Stimulated activated effector memory CD8-positive, alpha-beta T cell treated with anti-CD3 and anti-CD28 coated beads, Interleukin-12 subunit alpha, Interleukin-12 subunit beta, amount 100 ng/mL, for 72 hours (primary cell): ENCODE data around the gene ATP2B3.
"Not testable (repeated sequence)": the region's sequence is repeated elsewhere in the genome, so short reads cannot be mapped to it uniquely, and the experiment has no call there.

Source experiments
- ATAC-seq: fragments of 150-1000 bp; cut with Tn5 transposase; 2 replicates; pipeline ENCODE4 v1.10.0; 2021
- DNase-seq, 2 donors: peaks; one replicate each; pipeline ENCODE4 v3.0.0; 2021 to 2022; ENCODE audit warnings: low spot score in 2 of 2
- H3K27ac Mint-ChIP-seq: one replicate; pipeline ENCODE4 v1.8.0; 2022; ENCODE audit warnings: mild to moderate bottlenecking, mixed read lengths
- H3K36me3 Mint-ChIP-seq: one replicate; pipeline ENCODE4 v1.8.0; 2022; ENCODE audit warnings: mild to moderate bottlenecking, mixed read lengths
- H3K4me1 Mint-ChIP-seq: one replicate; pipeline ENCODE4 v1.8.0; 2022; ENCODE audit warnings: mixed read lengths
- H3K4me3 Mint-ChIP-seq: one replicate; pipeline ENCODE4 v1.8.0; 2022; ENCODE audit warnings: mild to moderate bottlenecking, mixed read lengths
- H3K9me3 Mint-ChIP-seq: one replicate; pipeline ENCODE4 v1.8.0; 2022; ENCODE audit warnings: mixed read lengths

ATP2B3 gene

DNA sequence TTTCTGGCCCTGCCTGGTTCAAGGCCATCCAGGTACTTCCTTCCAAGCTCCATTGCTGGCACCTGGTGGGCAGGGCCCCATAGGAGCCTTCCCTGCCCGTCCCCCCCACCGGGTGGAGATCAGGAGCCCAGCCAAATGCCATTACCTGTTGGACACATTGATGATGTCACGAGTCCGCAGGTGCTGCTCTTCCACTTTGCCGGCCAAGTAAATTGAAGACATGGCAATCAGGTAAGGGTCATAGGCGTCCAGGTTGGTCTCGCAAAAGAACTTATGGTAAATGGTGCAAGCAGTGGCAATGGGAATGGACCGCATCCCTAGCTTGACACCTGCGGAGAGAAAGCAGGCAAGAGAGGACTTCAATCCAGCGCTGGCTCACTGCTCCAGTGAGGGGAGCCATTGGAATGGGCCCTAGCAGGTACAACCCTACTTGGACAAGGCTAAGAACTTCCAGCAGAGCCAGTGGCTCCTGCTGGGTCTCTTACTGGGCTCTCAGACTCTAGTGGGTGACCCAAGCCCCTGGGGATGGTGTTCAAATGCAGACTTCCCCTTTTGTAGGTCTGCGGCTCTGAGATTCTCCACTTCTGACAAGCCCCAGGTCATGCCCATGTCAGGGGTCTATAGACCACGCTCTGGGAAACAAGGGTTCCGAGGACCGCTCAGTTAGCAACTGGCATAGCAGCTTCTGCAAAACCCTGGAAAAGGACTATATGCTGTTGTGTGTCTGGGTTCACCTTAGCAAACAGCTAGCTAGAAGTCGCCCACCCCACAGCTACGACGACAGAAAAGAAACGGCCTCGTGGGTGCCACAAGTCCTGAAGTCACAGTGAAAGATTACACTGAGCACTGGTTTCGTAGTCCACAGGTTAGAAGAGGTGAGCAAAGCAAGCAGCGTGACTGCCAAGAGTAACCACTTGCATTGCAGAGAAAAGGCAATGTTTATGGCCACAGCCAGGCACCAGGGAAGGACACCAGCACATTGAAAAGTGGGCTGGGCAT lies 78.7 kb downstream of the ATP2B3 start:
- DNase-seq, result no peak
- Mint-ChIP-seq H3K4me3 (no peak overlapping the region), H3K36me3 (peaks cover 42% of the 10 kb centered on the region), H3K4me1 (peaks cover 39% of the 10 kb centered on the region), H3K9me3 (no peaks in the 10 kb centered on the region), H3K27ac (peak overlapping the region; percentile 34)
- no peak for ATAC-seq

GRCh38 chrX:153596981-153597750 lies 79.7 kb downstream of the ATP2B3 start:
- Mint-ChIP-seq H3K9me3 (no peaks in the 10 kb centered on the region), H3K4me1 (peaks cover 44% of the 10 kb centered on the region), H3K4me3 (peak overlapping the region; percentile 81), H3K36me3 (peaks cover 42% of the 10 kb centered on the region), H3K27ac (no peak overlapping the region)
- DNase-seq (no peak), ATAC-seq (no peak)

- DNase-seq, result peak in 1 of 2 donors; percentile 69
- Mint-ChIP-seq H3K4me1 (peaks cover 44% of the 10 kb centered on the region), H3K36me3 (peaks cover 29% of the 10 kb centered on the region), H3K27ac (peak within 1 kb of the TSS; percentile 60), H3K9me3 (no peaks in the 10 kb centered on the region), H3K4me3 (peak within 1 kb of the TSS; percentile 81)
- ATAC-seq, result peak; percentile 78
Observed at GRCh38 chrX:153598541-153599191, 81.2 kb downstream of the ATP2B3 start, which contains the start of gene CCNQ. Gene CCNQ, minus strand, starts transcription at chrX:153599139. Its CDS starts 66 bp downstream, at chrX:153599073.

- H3K4me3 Mint-ChIP-seq, result peak overlapping the region; percentile 81
- DNase-seq (peak; percentile 75 to 89), ATAC-seq (peak; percentile 89)
- H3K9me3 Mint-ChIP-seq, result no peaks in the 10 kb centered on the region
- peaks cover 44% of the 10 kb centered on the region for H3K4me1 Mint-ChIP-seq
- H3K27ac Mint-ChIP-seq, result peak overlapping the region; percentile 60
- H3K36me3 Mint-ChIP-seq, result peaks cover 22% of the 10 kb centered on the region
Observed at GRCh38 chrX:153599192-153600031, 82.0 kb downstream of the ATP2B3 start.

- Mint-ChIP-seq H3K4me3 (peak overlapping the region; percentile 81), H3K4me1 (peaks cover 44% of the 10 kb centered on the region), H3K36me3 (peaks cover 16% of the 10 kb centered on the region), H3K27ac (peak overlapping the region; percentile 60), H3K9me3 (no peaks in the 10 kb centered on the region)
- peak in 1 of 2 donors; percentile 51 for DNase-seq
- no peak for ATAC-seq
Observed at GRCh38 chrX:153600032-153600373, 82.6 kb downstream of the ATP2B3 start.

DNA sequence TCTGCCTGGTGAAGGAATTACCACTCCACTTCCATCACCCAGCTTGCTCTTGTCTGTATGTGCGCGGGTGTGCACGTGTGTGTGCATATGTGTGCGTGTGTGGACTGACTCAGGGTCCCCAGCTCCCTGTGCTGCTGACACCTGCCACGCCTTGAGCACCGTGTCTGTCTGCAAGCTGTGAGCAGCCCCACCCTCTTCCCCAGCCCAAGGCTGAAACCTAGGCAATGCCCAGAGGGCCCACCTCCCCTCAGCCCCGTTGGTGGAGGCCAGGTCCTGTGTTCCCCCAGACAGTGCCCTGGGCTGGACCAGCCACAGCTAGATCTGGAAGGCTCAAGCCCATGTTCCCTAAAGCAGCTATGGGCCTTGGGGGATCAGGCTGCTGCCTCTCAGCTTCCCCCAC lies 83.5 kb downstream of the ATP2B3 start:
- no peaks in the 10 kb centered on the region for H3K9me3 Mint-ChIP-seq
- peak overlapping the region; percentile 81 for H3K4me3 Mint-ChIP-seq
- ATAC-seq (no peak), DNase-seq (no peak)
- H3K27ac Mint-ChIP-seq, result no peak overlapping the region
- peaks cover 7% of the 10 kb centered on the region for H3K36me3 Mint-ChIP-seq
- H3K4me1 Mint-ChIP-seq, result peaks cover 40% of the 10 kb centered on the region

DNA sequence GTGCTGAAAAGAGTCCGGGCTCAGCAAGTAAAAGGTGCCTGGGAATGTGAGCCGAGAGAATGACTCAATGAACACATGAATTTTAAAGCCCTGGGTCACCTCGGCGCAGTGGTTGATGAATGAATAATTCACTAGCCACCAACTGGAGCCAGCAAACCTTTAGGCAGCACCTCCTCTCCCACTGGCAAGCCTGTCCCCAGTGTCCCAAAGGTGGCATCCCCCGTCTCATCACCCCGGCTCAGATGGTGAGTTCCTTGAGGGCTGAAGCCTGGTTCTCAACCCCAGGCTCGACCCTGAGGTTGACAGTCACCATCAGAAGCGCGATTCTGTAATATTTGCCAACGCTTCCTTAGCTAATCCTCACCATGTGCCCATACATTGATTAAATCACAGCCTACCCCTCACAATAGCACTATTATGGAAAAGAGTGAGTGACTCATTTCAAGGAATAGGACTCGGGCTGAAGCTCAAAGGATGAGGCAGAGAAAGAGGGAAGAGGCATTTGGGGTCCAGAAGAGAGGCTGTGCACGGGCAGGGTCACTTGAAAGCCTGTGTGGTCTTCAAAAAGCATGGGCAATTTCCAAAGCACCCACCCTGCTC lies 84.2 kb downstream of the ATP2B3 start:
- Mint-ChIP-seq H3K4me1 (peaks cover 33% of the 10 kb centered on the region), H3K36me3 (peaks cover 6% of the 10 kb centered on the region), H3K9me3 (no peaks in the 10 kb centered on the region), H3K27ac (no peak overlapping the region), H3K4me3 (no peak overlapping the region)
- DNase-seq (no peak), ATAC-seq (no peak)

DNA sequence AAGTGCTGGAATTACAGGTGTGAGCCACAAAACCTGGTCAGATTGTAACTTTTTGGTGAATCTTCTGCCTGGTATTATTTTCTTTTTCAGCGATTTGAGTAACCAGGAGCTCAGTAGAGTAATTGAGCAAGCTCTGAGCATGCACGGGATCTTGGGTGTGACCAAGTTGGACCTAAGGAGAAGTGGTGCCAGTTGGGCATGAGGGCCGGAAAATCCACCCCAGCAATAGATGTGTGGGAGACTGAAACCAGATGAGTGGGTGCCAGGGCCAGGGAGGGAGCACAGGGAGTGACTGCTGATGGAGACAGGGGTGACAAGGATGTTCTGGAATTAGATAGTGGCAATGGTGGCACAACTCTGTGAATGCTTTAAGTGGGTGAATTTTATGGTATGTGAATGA lies 85.2 kb downstream of the ATP2B3 start:
- Mint-ChIP-seq H3K9me3 (no peaks in the 10 kb centered on the region), H3K4me3 (no peak overlapping the region), H3K27ac (no peak overlapping the region), H3K36me3 (peaks cover 6% of the 10 kb centered on the region), H3K4me1 (peaks cover 23% of the 10 kb centered on the region)
- no peak for ATAC-seq
- DNase-seq, result no peak

DNA sequence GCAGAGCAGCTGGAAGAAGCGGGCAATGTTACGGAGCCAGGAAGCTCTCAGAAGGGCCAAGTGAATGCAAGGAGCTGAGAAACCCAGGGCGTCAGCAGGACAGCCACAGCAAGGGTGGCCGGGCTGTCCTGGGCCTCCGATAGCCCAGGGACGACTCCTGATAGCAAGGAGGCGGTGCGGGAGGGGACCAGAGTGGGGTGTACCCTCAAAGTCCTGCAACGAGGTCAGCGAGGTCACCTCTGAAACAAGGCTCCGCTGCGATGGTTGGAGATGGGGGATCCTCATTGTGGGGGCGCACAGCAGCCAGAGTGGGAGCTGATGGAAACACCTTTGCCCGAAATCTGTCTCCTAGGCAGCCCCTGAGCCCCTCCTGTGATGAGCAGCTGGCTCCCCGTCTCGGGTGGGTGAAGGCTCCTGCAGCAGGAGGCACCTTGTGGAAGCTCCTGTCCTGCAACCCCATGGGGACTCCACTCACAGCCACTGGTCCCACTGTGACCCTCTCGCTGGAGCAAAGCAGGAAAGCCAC lies 85.8 kb downstream of the ATP2B3 start:
- Mint-ChIP-seq H3K4me1 (peaks cover 17% of the 10 kb centered on the region), H3K36me3 (peaks cover 6% of the 10 kb centered on the region), H3K9me3 (no peaks in the 10 kb centered on the region), H3K4me3 (no peak overlapping the region), H3K27ac (no peak overlapping the region)
- ATAC-seq, result no peak
- no peak for DNase-seq

- peaks cover 17% of the 10 kb centered on the region for H3K4me1 Mint-ChIP-seq
- DNase-seq, H3K36me3 Mint-ChIP-seq, H3K9me3 Mint-ChIP-seq, ATAC-seq, H3K4me3 Mint-ChIP-seq, H3K27ac Mint-ChIP-seq: not testable (repeated sequence)
Observed at GRCh38 chrX:153604666-153605380, 87.4 kb downstream of the ATP2B3 start.

- H3K27ac Mint-ChIP-seq, result no peak overlapping the region
- DNase-seq (no peak), ATAC-seq (no peak)
- H3K36me3 Mint-ChIP-seq, result no peaks in the 10 kb centered on the region
- no peaks in the 10 kb centered on the region for H3K9me3 Mint-ChIP-seq
- H3K4me1 Mint-ChIP-seq, result peaks cover 1% of the 10 kb centered on the region
- no peak overlapping the region for H3K4me3 Mint-ChIP-seq
Observed at GRCh38 chrX:153606503-153606902, 89.1 kb downstream of the ATP2B3 start.

- Mint-ChIP-seq H3K4me3 (no peak overlapping the region), H3K27ac (no peak overlapping the region), H3K9me3 (no peaks in the 10 kb centered on the region), H3K4me1 (no peaks in the 10 kb centered on the region), H3K36me3 (no peaks in the 10 kb centered on the region)
- DNase-seq (no peak), ATAC-seq (no peak)
Observed at GRCh38 chrX:153608376-153608775, 90.9 kb downstream of the ATP2B3 start.

DNA sequence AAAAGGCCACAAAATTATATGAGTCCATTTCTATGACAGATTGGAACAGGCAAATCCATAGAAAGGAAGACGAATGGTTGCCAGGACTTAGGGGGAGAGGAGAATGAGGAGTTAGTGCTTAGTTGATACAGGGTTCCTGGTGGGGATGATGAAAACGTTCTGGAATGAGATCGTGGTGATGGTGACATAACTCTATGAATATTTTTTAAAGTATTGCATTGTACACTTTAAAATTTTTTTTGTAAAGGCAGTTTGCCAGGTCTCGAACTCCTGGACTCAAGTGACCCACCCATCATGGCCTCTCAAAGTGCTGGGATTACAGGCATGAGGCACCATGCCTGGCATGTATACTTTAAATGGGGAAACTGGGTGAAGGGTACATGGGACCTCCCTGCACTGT lies 91.4 kb downstream of the ATP2B3 start:
- Mint-ChIP-seq H3K27ac (no peak overlapping the region), H3K9me3 (no peaks in the 10 kb centered on the region), H3K36me3 (no peaks in the 10 kb centered on the region), H3K4me1 (no peaks in the 10 kb centered on the region), H3K4me3 (no peak overlapping the region)
- ATAC-seq (no peak), DNase-seq (no peak)
